HFFc6 (cell line): Measurements from ENCODE around the gene ETFDH. TPM values are rescaled to one million over a fixed set of nuclear protein-coding genes. Genes with fewer than 3 reads are reported as not detected.
"Not testable (repeated sequence)": the region's sequence is repeated elsewhere in the genome, so short reads cannot be mapped to it uniquely, and the experiment has no call there.

Experiments used
- DNase-seq: peaks from one replicate; pipeline ENCODE4 v3.0.0-alpha.2; 2018
- H3K27ac Mint-ChIP-seq: 2 replicates; pipeline ENCODE4 v1.8.0; 2020; ENCODE audit warnings: mild to moderate bottlenecking, mixed read lengths
- H3K27me3 Mint-ChIP-seq: 2 replicates; pipeline ENCODE4 v1.8.0; 2021; ENCODE audit warnings: mild to moderate bottlenecking, moderate library complexity, mixed read lengths; ENCODE audit not compliant: insufficient read depth
- H3K36me3 Mint-ChIP-seq: 2 replicates; pipeline ENCODE4 v1.8.0; 2021; ENCODE audit warnings: low read depth, mixed read lengths
- H3K4me1 Mint-ChIP-seq: 2 replicates; pipeline ENCODE4 v1.8.0; 2020; ENCODE audit warnings: low read depth, mixed read lengths
- H3K4me3 Mint-ChIP-seq: 2 replicates; pipeline ENCODE4 v1.8.0; 2020; ENCODE audit warnings: mild to moderate bottlenecking, moderate library complexity, mixed read lengths
- H3K9me3 Mint-ChIP-seq: 2 replicates; pipeline ENCODE4 v1.8.0; 2020; ENCODE audit warnings: mild to moderate bottlenecking, mixed read lengths
- total RNA-seq, 6 experiments: library from RNA; stranded (reverse); fragmentation: NEBNext Ultra II Directional; extraction: Animal tissue kit (Norgen Biotek cat#: 25700); gene quantifications; 2 replicates in 1 of 6; 3 replicates in 5 of 6; pipeline ENCODE4 v1.2.3, GENCODE V29; 2021
- TF ChIP-seq, protein P1 (sequence below): fragments of 200-600 bp; sonication (generic); IDR thresholded peaks from 2 replicates; pipeline ENCODE4 v1.5.0; 2021; ENCODE audit warnings: antibody characterized with exemption, mild to moderate bottlenecking

Gene ETFDH
- total RNA-seq, 6 experiments from 2014 or later: 18.3 to 23.3 (median 21.8) TPM

DNA sequence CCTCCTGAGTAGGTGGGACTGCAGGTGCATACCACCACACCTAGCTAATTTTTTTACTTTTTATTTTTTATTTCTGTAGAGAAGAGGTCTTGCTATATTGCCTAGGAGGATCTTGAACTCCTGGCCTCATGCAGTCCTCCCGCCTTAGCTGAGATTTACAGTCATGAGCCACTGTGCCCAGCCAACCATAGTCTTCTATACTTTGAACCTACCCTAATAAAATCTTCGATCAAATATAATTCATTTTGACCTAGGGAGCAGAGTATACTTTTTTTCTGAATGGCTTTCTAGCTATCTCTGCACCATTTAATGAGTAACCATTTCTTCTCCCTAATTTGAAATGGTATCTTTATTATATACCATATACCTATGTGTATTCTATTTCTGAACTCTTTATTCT lies 6.7 kb downstream of the ETFDH start:
- no peak for DNase-seq
- TF ChIP-seq, protein P1, sequence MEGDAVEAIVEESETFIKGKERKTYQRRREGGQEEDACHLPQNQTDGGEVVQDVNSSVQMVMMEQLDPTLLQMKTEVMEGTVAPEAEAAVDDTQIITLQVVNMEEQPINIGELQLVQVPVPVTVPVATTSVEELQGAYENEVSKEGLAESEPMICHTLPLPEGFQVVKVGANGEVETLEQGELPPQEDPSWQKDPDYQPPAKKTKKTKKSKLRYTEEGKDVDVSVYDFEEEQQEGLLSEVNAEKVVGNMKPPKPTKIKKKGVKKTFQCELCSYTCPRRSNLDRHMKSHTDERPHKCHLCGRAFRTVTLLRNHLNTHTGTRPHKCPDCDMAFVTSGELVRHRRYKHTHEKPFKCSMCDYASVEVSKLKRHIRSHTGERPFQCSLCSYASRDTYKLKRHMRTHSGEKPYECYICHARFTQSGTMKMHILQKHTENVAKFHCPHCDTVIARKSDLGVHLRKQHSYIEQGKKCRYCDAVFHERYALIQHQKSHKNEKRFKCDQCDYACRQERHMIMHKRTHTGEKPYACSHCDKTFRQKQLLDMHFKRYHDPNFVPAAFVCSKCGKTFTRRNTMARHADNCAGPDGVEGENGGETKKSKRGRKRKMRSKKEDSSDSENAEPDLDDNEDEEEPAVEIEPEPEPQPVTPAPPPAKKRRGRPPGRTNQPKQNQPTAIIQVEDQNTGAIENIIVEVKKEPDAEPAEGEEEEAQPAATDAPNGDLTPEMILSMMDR: no peak
- peaks cover 4% of the 10 kb centered on the region; the same call in 1 of the 2 replicates for H3K36me3 Mint-ChIP-seq
- no peaks in the 10 kb centered on the region for H3K27me3 Mint-ChIP-seq
- H3K9me3 Mint-ChIP-seq: no peaks in the 10 kb centered on the region
- no peaks in the 10 kb centered on the region for H3K4me1 Mint-ChIP-seq
- no peak overlapping the region for H3K27ac Mint-ChIP-seq
- H3K4me3 Mint-ChIP-seq: no peak overlapping the region

DNA sequence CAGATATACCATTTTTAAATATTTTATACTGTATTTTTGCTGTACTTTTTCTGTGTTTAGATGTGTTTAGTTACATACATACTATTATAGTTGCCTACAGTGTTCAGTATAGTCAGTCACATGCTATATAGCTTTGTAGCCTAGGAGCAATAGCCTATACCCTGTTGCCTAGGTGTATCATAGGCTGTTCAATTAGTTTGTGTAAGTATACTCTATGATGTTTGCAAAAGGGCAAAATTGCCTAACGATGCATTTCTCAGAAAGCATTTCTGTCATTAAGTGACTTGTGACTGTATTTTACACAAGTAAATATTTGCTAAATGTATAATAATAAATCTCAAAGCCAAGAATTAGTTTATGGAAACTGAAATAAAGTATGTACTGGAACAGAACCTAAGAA lies 9.5 kb downstream of the ETFDH start:
- Mint-ChIP-seq H3K4me3 (no peak overlapping the region), H3K27me3 (no peaks in the 10 kb centered on the region), H3K4me1 (no peaks in the 10 kb centered on the region), H3K36me3 (peaks cover 4% of the 10 kb centered on the region; the same call in 1 of the 2 replicates), H3K27ac (no peak overlapping the region), H3K9me3 (no peaks in the 10 kb centered on the region)
- DNase-seq: no peak
- TF ChIP-seq, protein P1: no peak

DNA sequence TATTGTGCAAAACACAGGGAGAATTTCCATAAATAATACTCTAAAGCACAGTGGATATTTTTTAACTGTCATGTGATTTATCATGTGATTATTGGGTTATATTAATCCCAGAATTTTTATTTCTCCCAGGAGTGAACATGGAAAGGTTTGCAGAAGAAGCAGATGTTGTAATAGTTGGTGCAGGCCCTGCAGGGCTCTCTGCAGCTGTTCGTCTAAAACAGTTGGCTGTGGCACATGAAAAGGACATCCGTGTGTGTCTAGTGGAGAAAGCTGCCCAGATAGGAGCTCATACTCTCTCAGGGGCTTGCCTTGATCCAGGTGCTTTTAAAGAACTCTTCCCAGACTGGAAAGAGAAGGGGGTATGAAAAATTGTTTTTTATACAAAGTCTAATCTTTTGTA lies 10.0 kb downstream of the ETFDH start:
- H3K27me3 Mint-ChIP-seq: no peaks in the 10 kb centered on the region
- peaks cover 4% of the 10 kb centered on the region; the same call in 1 of the 2 replicates for H3K36me3 Mint-ChIP-seq
- TF ChIP-seq, protein P1: no peak
- no peak overlapping the region for H3K27ac Mint-ChIP-seq
- DNase-seq: no peak
- no peak overlapping the region for H3K4me3 Mint-ChIP-seq
- H3K9me3 Mint-ChIP-seq: no peaks in the 10 kb centered on the region
- no peaks in the 10 kb centered on the region for H3K4me1 Mint-ChIP-seq

DNA sequence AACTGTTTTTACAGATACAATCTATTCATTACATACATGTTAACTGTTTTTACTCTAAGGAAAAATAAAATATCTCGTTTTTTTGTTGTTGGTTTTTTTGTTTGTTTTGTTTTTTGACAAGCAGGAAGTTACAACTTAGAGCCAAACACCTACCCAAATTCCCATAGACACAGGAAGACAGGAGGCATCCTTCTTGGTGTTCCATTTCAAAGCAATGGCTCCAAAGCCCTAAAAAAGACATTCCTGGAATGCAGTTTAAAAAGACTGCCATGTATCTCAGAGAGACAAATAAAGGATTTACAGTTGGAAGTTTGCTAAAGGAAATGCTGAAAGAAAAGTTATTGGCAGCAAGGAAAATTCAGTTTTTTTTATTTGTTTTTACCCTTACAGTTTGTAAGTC lies 16.7 kb downstream of the ETFDH start:
- no peak for DNase-seq
- no peaks in the 10 kb centered on the region for H3K9me3 Mint-ChIP-seq
- no peaks in the 10 kb centered on the region for H3K4me1 Mint-ChIP-seq
- TF ChIP-seq, protein P1: no peak
- H3K27ac Mint-ChIP-seq: no peak overlapping the region
- H3K27me3 Mint-ChIP-seq: no peaks in the 10 kb centered on the region
- no peaks in the 10 kb centered on the region for H3K36me3 Mint-ChIP-seq
- no peak overlapping the region for H3K4me3 Mint-ChIP-seq

DNA sequence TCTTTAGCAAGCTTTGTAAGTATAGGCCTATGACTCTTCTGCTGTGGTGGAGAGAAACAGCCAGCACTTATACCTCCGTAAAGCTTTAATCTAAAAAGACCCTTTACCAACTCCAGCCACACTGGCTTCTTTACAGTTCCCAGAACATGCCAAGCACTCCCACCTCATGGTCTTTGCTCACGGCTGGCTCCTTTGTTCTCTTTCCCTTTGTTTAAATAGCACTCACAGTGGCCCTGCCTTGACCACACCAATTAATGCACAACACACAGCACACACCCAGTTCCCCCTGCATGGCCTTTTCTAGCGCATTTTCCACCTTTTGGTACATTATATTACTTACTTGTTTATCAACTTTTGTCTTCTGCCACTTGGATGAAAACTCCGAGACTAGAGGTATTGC lies 32.2 kb downstream of the ETFDH start:
- DNase-seq: no peak
- TF ChIP-seq, protein P1: no peak
- no peaks in the 10 kb centered on the region for H3K4me1 Mint-ChIP-seq
- no peak overlapping the region for H3K27ac Mint-ChIP-seq
- H3K9me3 Mint-ChIP-seq: no peaks in the 10 kb centered on the region
- peaks cover 8% of the 10 kb centered on the region; the same call in 1 of the 2 replicates for H3K36me3 Mint-ChIP-seq
- H3K4me3 Mint-ChIP-seq: no peak overlapping the region
- H3K27me3 Mint-ChIP-seq: no peaks in the 10 kb centered on the region

DNA sequence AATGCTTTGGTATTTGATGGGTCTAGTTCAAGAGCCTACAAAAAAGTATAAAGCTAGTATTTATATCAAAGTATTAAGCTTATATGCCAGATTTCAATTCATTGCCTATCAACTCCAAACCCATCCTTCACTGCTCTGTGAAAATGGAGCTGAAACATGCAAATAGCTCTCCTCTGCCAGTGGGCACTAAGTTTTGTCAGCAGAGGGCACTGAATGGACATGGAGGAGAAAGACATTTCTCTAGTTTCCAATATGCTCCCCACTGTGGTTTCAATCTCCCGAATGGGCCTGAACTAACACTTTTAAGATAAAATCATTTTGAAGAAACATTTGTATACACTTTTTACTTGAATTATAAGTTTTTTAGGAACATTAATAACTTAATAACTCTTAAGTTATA lies 38.7 kb downstream of the ETFDH start:
- TF ChIP-seq, protein P1: peak; percentile 61; the same call in 1 of the 2 replicates
- Mint-ChIP-seq H3K4me3 (no peak overlapping the region), H3K27ac (no peak overlapping the region), H3K9me3 (no peaks in the 10 kb centered on the region), H3K4me1 (no peaks in the 10 kb centered on the region; the same call in 1 of the 2 replicates), H3K27me3 (no peaks in the 10 kb centered on the region), H3K36me3 (peaks cover 30% of the 10 kb centered on the region)
- peak; percentile 19 for DNase-seq

DNA sequence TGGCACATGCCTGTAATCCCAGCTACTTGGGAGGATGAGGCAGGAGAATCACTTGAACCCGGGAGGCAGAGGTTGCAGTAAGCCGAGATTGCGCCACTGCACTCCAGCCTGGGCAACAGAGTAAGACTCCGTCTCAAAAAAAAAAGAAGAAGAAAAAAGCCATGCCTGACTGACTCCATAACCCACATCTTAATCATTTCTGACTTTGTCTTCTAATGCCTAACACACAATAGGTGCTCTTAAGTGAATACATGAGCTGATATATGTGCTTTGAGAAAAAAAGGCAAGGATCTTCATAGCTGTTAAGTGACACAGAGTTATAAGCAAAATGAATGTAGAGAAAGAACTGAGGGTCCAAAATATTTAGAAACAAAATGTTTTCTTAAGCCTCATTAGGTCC lies 40.5 kb downstream of the ETFDH start:
- H3K9me3 Mint-ChIP-seq, H3K27me3 Mint-ChIP-seq, H3K4me3 Mint-ChIP-seq, DNase-seq, H3K27ac Mint-ChIP-seq, H3K4me1 Mint-ChIP-seq: not testable (repeated sequence)
- peaks cover 36% of the 10 kb centered on the region for H3K36me3 Mint-ChIP-seq
